Glomerular endothelial cell (primary cell): ENCODE results near the gene SNX8. TPM values are rescaled to one million over a fixed set of nuclear protein-coding genes. Genes with fewer than 3 reads are reported as not detected.

Experiments used
- DNase-seq: peaks from one replicate; pipeline ENCODE4 v3.0.0-alpha.2; 2011; ENCODE audit warnings: low read depth, low spot score; ENCODE audit errors: extremely low read depth
- total RNA-seq: library from RNA; depleted of rRNA; stranded (reverse); fragments of >200 nt; gene quantifications from 2 replicates; pipeline ENCODE4 v1.2.3, GENCODE V29; 2015

Gene SNX8
- total RNA-seq, 1 donor from 2014 or later: 37.5 TPM

- DNase-seq: no peak
Observed at GRCh38 chr7:2296832-2297231, 17.4 kb downstream of the SNX8 start.

DNA sequence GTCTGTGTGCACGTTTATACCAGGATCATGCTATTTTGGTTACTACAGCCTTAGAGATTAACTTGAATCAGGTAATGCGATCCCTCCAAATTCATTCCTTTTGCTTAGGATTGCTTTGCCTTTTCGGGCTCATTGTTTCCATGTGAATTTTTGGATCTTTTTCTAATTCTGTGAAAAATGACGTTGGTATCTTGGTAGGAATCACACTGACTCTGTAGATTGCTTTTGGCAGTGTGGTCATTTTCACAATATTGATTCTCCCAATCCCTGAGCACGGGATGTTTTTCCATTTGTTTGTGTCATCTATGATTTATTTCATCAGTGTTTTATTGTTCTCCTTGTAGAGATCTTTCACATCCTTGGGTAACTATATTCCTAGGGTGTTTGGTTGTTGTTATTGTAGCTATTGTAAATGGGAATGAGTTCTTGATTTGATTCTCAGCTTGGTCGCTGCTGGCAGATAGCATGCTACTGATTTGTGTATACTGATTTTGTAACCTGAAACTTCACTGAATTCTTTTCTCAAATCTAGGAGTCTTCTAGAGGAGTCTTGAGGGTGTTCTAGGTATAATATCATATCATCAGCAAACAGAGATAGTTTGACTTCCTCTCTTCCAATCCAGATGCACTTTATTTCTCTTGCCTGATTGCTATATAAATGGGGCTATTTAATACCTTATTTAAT lies 18.2 kb downstream of the SNX8 start:
- DNase-seq: no peak

DNA sequence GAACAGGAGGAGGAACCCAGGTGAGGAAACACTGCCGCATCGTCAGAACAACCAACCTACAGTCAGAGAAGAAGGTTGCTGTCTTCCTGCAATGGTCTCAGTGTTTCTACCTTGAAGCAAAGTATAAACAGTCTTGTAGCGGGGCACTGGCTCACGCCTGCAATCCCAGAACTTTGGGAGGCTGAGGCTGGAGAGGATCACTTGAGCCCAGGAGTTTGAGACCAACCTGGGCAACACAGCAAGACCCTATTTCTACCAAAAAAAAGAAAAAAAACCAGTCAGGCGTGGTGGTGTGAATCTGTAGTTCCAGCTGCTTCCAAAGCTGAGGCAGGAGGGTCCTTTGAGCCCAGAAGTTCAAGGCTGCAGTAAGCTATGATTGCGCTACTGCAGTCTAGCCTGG lies 23.4 kb downstream of the SNX8 start:
- no peak for DNase-seq

DNA sequence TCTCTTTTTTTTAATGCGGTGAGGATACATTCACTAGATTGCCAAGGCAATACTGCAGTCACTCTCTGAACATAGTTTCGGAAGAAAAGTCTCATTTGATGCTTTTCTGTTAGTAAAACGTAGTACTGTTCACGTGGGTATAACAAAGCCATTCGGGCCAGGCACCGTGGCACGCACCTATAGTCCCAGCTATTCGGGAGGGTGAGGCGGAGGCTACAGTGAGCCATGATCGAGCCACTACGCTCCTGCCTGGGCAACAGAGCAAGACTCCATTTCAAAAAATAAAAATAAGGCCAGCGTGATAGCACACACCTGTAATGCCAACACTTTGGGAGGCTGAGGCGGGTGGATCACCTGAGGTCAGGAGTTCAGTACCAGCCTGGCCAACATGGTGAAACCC lies 24.6 kb downstream of the SNX8 start:
- DNase-seq: no peak

- DNase-seq: no peak
Observed at GRCh38 chr7:2289111-2289586, 25.1 kb downstream of the SNX8 start.

- no peak for DNase-seq
Observed at GRCh38 chr7:2288503-2288902, 25.7 kb downstream of the SNX8 start.

- no peak for DNase-seq
Observed at GRCh38 chr7:2287745-2288144, 26.5 kb downstream of the SNX8 start.

DNA sequence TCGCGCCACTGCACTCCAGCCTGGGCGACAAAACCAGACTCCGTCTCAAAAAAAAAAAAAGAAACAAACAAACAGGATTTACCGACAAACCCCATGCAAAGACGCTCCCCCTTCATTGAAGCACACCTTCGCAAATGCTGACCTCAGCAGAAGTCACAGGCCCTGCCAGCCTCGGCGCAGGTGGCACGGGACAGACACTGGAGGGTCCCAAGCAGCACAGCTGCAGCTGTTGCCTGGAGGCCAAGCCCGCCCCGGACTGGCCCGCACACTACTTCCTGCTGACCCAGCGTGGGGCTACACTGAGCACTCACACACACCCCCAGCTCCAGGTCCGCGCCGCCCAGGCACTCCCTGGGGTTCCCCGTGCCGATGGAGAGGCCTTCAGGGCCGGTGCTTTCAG lies 31.2 kb downstream of the SNX8 start:
- DNase-seq: no peak

GRCh38 chr7:2282185-2282751 lies 32.0 kb downstream of the SNX8 start:
- no peak for DNase-seq

GRCh38 chr7:2281541-2281940 lies 32.7 kb downstream of the SNX8 start:
- DNase-seq: no peak

DNA sequence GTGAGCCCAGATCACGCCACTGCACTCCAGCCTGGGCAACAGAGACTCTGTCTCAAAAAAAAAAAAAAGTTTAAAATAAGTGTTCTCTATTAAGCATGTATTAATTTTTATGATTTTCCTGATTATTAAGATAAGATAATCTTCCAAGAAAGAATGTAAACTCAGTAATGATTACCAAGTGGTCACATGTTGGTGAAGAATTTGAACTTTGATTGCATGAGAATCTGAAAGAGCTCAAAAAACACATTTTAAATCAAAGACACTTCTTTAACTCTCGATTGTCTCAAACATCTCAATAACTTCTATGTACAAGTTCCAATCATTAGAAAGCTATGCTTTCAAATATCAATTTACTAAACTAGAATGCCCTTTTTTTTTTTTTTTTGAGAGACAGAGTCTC lies 33.8 kb downstream of the SNX8 start:
- no peak for DNase-seq

GRCh38 chr7:2279896-2280295 lies 34.3 kb downstream of the SNX8 start:
- DNase-seq: no peak

- no peak for DNase-seq
Observed at GRCh38 chr7:2278026-2278425, 36.2 kb downstream of the SNX8 start.

DNA sequence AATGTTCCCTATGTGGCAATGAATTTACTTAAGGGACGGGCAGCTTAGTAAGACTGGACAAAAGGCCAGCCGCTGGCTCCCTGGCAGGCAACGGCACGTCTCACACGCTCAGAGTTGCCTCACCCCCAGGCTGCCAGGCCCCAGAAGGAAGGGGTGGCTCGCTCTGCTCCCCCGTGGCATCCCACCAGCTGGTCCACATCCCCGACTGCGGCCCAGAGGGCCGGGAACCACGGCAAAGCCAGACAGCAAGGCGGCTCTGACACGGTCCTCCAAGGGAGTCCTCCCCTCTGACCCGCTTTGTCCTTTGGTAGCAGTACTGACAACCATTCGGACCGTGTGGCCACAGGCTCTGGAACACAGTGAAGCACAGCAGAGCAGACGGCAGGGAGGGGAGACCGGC lies 38.1 kb downstream of the SNX8 start:
- DNase-seq: no peak

DNA sequence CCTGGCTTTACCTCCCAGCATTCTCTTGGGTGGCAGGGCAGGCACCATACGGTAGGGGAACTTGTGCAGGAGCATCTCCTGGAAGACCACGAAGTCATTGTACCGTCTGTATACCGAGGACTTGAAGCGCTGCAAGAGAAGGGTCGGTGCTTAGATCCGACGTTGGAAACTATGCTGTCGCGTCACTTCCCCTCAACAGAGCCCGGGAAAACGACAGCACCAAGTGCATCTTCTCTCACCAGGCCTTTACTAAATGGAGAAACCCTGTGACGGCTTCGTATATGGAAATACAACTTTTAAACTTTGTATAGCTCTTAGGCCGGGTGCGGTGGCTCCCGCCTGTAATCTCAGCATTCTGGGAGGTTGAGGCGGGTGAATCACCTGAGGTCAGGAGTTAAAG lies 39.1 kb downstream of the SNX8 start:
- no peak for DNase-seq

DNA sequence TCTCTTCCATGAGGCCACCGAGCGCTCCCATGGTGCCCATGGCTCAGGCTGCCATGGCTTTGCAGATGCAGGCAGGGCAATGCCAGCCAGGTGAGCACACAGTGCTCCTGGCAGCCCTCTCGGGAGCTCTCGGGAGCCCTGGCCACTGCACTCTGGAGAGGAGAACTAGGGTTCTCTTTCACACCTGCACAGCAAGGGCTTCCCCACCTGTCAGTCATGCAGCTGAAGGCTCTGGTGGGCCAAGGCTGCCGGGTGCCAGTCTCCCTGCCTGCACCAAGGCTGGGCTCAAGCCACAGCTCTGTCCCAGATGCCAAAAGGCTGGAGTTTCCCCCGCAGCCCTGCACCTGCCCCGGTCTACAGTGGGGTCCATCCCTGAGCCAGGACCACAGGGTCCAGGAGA lies 39.6 kb downstream of the SNX8 start:
- DNase-seq: no peak

- no peak for DNase-seq
Observed at GRCh38 chr7:2273866-2274265, 40.4 kb downstream of the SNX8 start.

GRCh38 chr7:2272031-2272430 lies 42.2 kb downstream of the SNX8 start:
- no peak for DNase-seq

DNA sequence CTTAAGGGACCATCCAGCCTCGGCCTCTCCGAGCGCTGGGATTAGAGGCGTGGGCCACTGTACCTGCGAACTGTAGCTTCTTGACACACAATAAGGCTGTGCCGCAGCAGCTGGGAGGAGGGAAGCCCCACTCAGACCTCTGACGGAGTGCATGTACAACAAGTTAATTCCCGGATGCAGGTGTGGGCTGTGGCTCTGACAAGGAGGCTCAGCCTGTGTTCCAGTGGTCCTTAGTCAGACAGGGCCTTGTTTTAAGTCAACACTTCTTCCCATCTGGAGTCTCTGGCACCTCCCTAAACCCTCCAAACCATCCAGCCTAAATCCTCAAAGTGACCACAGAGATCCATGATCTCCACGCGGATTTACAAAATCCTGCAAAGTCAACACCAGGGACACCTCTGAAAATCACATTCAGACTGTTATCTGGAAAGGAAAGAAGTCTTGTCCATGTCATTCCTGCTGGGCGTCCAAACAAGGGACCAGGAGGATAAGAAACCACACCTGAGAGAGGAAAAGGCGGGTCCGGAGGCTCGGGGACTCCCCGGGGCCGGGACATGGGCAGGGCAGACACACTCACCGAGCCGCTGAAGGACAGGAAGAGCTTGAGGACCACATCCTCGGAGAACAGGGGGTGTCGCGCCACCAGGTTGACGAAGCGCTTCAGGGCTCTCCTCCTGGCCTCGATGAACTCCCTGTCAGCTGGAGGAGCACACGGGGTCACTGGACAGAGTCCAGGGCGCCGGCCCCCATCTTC lies 42.8 kb downstream of the SNX8 start:
- no peak for DNase-seq

GRCh38 chr7:2270495-2270894 lies 43.7 kb downstream of the SNX8 start:
- DNase-seq: no peak

DNA sequence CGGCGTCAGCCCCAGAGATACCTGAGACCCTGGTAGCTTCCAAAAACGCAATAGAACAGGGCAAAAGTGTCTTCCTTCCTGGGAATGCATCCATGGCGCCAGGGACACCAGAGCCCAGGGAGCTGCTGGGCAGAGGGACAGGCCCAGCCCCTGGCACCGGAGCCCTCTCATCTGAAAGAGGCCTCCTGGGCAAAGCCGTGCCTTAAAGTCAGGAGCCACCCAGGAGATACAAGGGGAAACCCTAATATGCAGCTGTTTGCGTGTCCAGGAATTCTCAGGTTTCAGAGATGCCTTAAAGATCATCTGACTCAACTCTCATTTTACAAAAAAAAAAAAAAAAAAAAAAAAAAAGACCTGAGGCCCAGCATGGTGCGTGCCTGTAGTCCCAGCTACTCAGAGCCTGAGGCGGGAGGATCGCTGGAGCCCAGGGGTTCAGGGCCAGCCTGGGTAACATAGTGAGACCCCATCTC lies 44.2 kb downstream of the SNX8 start:
- DNase-seq: no peak
